ENCODE results near the gene NUP210.

DNA sequence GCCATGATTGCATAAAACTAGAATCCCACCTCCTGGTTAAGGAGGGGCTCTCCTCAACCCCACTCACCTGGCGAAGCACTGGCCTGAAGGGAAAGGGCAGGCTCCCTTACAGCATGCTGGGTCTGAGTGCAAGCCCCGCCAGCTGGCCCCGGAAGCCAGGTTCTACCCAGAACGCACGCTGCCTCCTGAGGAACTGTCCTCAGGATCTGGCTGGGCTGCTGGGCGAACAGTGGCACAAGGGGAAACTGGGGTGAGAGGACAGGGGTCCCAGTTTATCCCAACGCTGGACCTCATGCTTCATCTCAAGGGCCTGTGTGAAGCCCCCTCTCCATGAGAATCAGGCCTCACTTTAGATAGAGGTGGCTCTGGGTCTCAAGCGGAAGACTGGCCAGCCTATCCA is 47.5 kb downstream of the NUP210 start:
- TF ChIP-seq GATA3 (IDR thresholded peaks at IDR 0.05; ENCODE audit: low read depth, low read length): no peak
- no peak for TF ChIP-seq GATA2 (IDR thresholded peaks at IDR 0.05; ENCODE audit: low read depth, low read length)
